Spleen (tissue), 11 donors: ENCODE data around the gene PSMF1. TPM values are rescaled to one million over a fixed set of nuclear protein-coding genes. Genes with fewer than 3 reads are reported as not detected.

Source experiments
- DNase-seq: peaks from one replicate; pipeline ENCODE4 v3.0.0-alpha.2; 2020
- H3K27ac ChIP-seq, 8 donors: fragments of 200-600 bp; sonication (generic) in 7 of 8; 1 replicate in 4 of 8; 2 replicates in 4 of 8; pipeline versions ENCODE4 v1.5.0 to v1.8.0; 2016 to 2021; ENCODE audit warnings: inconsistent platforms in 4 of 8, mild to moderate bottlenecking in 4 of 8, moderate library complexity in 1 of 8
- H3K27me3 ChIP-seq, 7 donors: fragments of 200-600 bp; sonication (generic) in 6 of 7; replicated peaks in 1 of 7; 1 replicate in 4 of 7; 2 replicates in 3 of 7; pipeline versions ENCODE4 v1.5.0 to v1.8.0; 2016 to 2021; ENCODE audit warnings: inconsistent platforms in 3 of 7, mild to moderate bottlenecking in 1 of 7
- H3K36me3 ChIP-seq, 6 donors: fragments of 200-600 bp; sonication (generic) in 5 of 6; 1 replicate in 4 of 6; 2 replicates in 2 of 6; pipeline versions ENCODE4 v1.5.0 to v1.8.0; 2016 to 2021; ENCODE audit warnings: inconsistent platforms in 2 of 6
- H3K4me1 ChIP-seq, 6 donors: fragments of 200-600 bp; sonication (generic) in 5 of 6; 1 replicate in 3 of 6; 2 replicates in 3 of 6; pipeline versions ENCODE4 v1.5.0 to v1.8.0; 2016 to 2021; ENCODE audit warnings: inconsistent platforms in 3 of 6
- H3K4me3 ChIP-seq, 8 donors: fragments of 200-600 bp; sonication (generic) in 7 of 8; 1 replicate in 4 of 8; 2 replicates in 4 of 8; pipeline versions ENCODE4 v1.5.0 to v1.8.0; 2016 to 2021; ENCODE audit warnings: inconsistent platforms in 4 of 8, mild to moderate bottlenecking in 4 of 8, moderate library complexity in 2 of 8
- H3K9me3 ChIP-seq, 8 donors: fragments of 200-600 bp; sonication (generic) in 7 of 8; 1 replicate in 4 of 8; 2 replicates in 4 of 8; pipeline versions ENCODE4 v1.5.0 to v1.8.0; 2016 to 2021; ENCODE audit warnings: inconsistent platforms in 4 of 8
- CTCF ChIP-seq, 11 experiments: fragments of 200-600 bp in 7 of 11; fragments of 450-650 bp in 4 of 11; sonication (generic) in 4 of 11; IDR thresholded peaks in 8 of 11; conservative IDR thresholded peaks in 3 of 11; 1 replicate in 7 of 11; 2 replicates in 4 of 11; pipeline versions ENCODE4 v1.4.0 to v1.8.0; 2016 to 2021; ENCODE audit warnings: antibody characterized with exemption in 11 of 11, inconsistent platforms in 4 of 11, mild to moderate bottlenecking in 1 of 11
- POLR2A ChIP-seq, 3 donors: fragments of 450-650 bp; IDR thresholded peaks; one replicate each; pipeline ENCODE4 v1.5.1; 2017; ENCODE audit warnings: antibody characterized with exemption in 3 of 3, mild to moderate bottlenecking in 1 of 3
- POLR2AphosphoS5 ChIP-seq, 3 donors: sonication (generic); formaldehyde crosslinking; IDR thresholded peaks; one replicate each; pipeline ENCODE4 v1.5.1; 2017; ENCODE audit warnings: antibody characterized with exemption in 3 of 3
- WGBS, 5 donors: extraction: QIAGEN DNeasy Blood & Tissue Kit in 3 of 5; methylation state at CpG; one replicate each; pipeline versions ENCODE4 v1.1.5 to v1.1.7; 2013 to 2018; 5-methylcytosine and 5-hydroxymethylcytosine counted together
- intact Hi-C: fragments of 100-400 bp; cut with DNase I; formaldehyde crosslinking; loops from one replicate; pipeline ENCODE4 v1.15.0; 2023; ENCODE audit warnings: low total_unique reads
- polyA plus RNA-seq, 3 donors: library from polyadenylated mRNA; stranded (reverse); fragments of 200-250 nt; gene quantifications; one replicate each; pipeline ENCODE4 v1.2.1, GENCODE V29; 2013
- total RNA-seq, 7 donors: library from RNA; depleted of rRNA in 3 of 7; stranded (reverse); fragments of >200 nt in 3 of 7; fragmentation: NEBNext Ultra II Directional in 4 of 7; extraction: Animal tissue kit (Norgen Biotek cat#: 25700) in 4 of 7; gene quantifications; one replicate each; pipeline versions ENCODE4 v1.1.0 to v1.2.1, GENCODE V29; 2016 to 2021
- donor health status: healthy with polysubstance abuse.
- donor health status: DM: no; HTN: no; CAD: no; lungs with moderate emphysema.
- donor health status: DM: no; HTN: no; CAD: no.
- donor health status: Bipolar disorder and iron deficiency.
- donor health status: healthy.
- donor health status: DM: no; HTN: no; CAD: no.
- donor health status: DM: yes; HTN: yes; CAD: no.

The PSMF1 gene
- total and polyA plus RNA-seq, 10 donors, result 25.7 to 169 (median 112) TPM

DNA sequence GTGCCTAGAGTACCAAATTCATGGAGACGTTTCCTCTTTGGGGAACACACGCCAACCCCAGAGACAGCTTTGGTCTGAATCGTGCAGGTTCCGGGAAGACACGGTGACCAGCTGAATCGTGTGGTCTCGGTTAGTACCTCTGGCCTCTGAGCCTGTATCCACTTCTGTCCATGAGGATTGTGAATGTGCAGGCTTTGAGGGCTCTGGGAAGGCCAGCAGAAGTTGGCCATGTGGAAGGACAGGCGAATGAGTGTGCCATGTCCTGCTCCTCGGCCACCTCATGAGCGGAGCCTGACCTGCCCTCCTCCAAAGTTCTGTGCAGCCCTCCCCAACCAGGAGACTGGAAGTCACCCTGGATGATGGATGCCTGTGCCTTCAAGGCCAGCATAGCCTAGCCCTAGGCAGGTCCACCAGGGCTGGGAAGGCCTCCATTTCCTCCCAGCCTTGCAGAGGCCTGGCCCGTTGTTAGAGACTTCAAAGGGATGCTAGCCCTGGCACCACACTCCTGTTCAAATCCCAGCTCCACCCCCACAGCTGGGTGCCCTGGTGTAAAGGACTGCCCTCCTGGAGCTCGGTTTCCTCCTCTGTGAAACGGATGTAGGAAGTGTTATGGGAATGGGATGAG, 68.1 kb downstream of the PSMF1 start:
- Histone ChIP-seq H3K27ac (no peak overlapping the region), H3K9me3 (no peaks in the 10 kb centered on the region), H3K4me1 (peaks cover 0 to 24% (median 17%) of the 10 kb centered on the region in 6 donors), H3K27me3 (peaks cover 0 to 46% (median 16%) of the 10 kb centered on the region in 7 donors), H3K36me3 (no peaks in the 10 kb centered on the region), H3K4me3 (no peak overlapping the region)
- intact Hi-C loops, result no loop called here
- WGBS, 5 donors, result 77 to 85% (median 81%) methylated on average over 11 to 13 of the region's 13 CpGs
- DNase-seq, result no peak
- TF ChIP-seq POLR2AphosphoS5 (IDR thresholded peaks at IDR 0.05), result no peak
- no peak for TF ChIP-seq POLR2A (IDR thresholded peaks at IDR 0.05)
- no peak for TF ChIP-seq CTCF (IDR thresholded peaks at IDR 0.05 in 8 of 11, conservative IDR thresholded peaks at IDR 0.05 in 3 of 11)

- no peak overlapping the region for H3K27ac ChIP-seq
- 45 to 70% (median 59%) methylated on average over 4 of the region's 4 CpGs for WGBS, 5 donors
- intact Hi-C loops, result no loop called here
Measured at GRCh38 chr20:1187605-1188171, 69.3 kb downstream of the PSMF1 start.

GRCh38 chr20:1188347-1188746, 69.9 kb downstream of the PSMF1 start:
- 84 to 100% (median 100%) methylated on average over 1 of the region's 1 CpG for WGBS, 5 donors
- no peak for DNase-seq
- no peak overlapping the region for H3K4me3 ChIP-seq
- TF ChIP-seq POLR2A (IDR thresholded peaks at IDR 0.05) (no peak), POLR2AphosphoS5 (IDR thresholded peaks at IDR 0.05) (no peak), CTCF (IDR thresholded peaks at IDR 0.05 in 8 of 11, conservative IDR thresholded peaks at IDR 0.05 in 3 of 11) (no peak)
- H3K27ac ChIP-seq, result no peak overlapping the region
- peaks cover 0 to 44% (median 16%) of the 10 kb centered on the region in 7 donors for H3K27me3 ChIP-seq
- H3K9me3 ChIP-seq, result no peaks in the 10 kb centered on the region
- intact Hi-C loops, result no loop called here
- H3K4me1 ChIP-seq, result peaks cover 0 to 24% (median 17%) of the 10 kb centered on the region in 6 donors
- no peaks in the 10 kb centered on the region for H3K36me3 ChIP-seq

More at GRCh38 chr20:1187605-1188171, 69.3 kb downstream of the PSMF1 start:
- no peak for DNase-seq
- no peaks in the 10 kb centered on the region for H3K9me3 ChIP-seq
- H3K36me3 ChIP-seq, result no peaks in the 10 kb centered on the region
- peaks cover 0 to 46% (median 16%) of the 10 kb centered on the region in 7 donors for H3K27me3 ChIP-seq
- H3K4me3 ChIP-seq, result no peak overlapping the region
- TF ChIP-seq POLR2A (IDR thresholded peaks at IDR 0.05), result no peak
- no peak for TF ChIP-seq POLR2AphosphoS5 (IDR thresholded peaks at IDR 0.05)
- no peak for TF ChIP-seq CTCF (IDR thresholded peaks at IDR 0.05 in 8 of 11, conservative IDR thresholded peaks at IDR 0.05 in 3 of 11)
- peaks cover 0 to 24% (median 17%) of the 10 kb centered on the region in 6 donors for H3K4me1 ChIP-seq

DNA sequence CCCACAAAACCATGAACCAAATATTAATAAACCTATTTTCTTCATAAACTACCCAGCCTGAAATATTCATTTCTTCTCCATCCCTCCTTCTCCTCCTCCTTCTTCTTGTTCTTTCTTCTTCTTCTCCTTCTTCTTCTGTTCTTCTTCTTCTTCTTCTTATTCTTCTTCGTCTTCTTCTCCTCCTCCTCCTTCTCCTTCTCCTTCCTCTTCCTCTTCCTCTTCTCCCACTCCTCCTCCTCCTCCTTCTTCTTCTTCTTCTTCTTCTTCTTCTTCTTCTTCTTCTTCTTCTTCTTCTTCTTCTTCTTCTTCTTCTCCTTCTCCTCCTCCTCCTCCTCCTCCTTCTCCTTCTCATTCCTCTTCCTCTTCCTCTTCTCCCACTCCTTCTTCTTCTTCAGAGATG, 71.4 kb downstream of the PSMF1 start:
- peaks cover 0 to 18% (median 13%) of the 10 kb centered on the region in 6 donors for H3K4me1 ChIP-seq
- no peak for TF ChIP-seq POLR2A (IDR thresholded peaks at IDR 0.05)
- no peak for TF ChIP-seq CTCF (IDR thresholded peaks at IDR 0.05 in 8 of 11, conservative IDR thresholded peaks at IDR 0.05 in 3 of 11)
- TF ChIP-seq POLR2AphosphoS5 (IDR thresholded peaks at IDR 0.05), result no peak
- H3K27ac ChIP-seq, result no peak overlapping the region
- no peaks in the 10 kb centered on the region for H3K36me3 ChIP-seq
- peaks cover 0 to 30% (median 11%) of the 10 kb centered on the region in 7 donors for H3K27me3 ChIP-seq
- H3K4me3 ChIP-seq, result no peak overlapping the region
- intact Hi-C loops, result no loop called here
- DNase-seq, result no peak
- WGBS, 5 donors, result 26 to 48% (median 32%) methylated on average over 1 of the region's 1 CpG
- no peaks in the 10 kb centered on the region for H3K9me3 ChIP-seq
